GM10248 (cell line): ENCODE results near the gene DGKD.
A peak's percentile ranks its signal among the peaks of the same experiment; 100 is the strongest.

Experiments
- CTCF ChIA-PET: fragments of 300-600 bp; sonication (Branson Sonifier 250); formaldehyde crosslinking; extraction: SDS; loops from one replicate; lab custom pipeline; 2021; ENCODE audit warnings: antibody characterized with exemption; lab: Yijun Ruan, JAX
- POLR2A ChIA-PET: fragments of 350-650 bp; sonication (Branson Sonifier 250); formaldehyde crosslinking; extraction: SDS; loops from one replicate; lab custom pipeline; 2020; ENCODE audit warnings: antibody characterized with exemption; lab: Yijun Ruan, JAX
- DNase-seq: peaks from one replicate; pipeline ENCODE4 v3.0.0; 2012; ENCODE audit errors: extremely low spot score
- TF ChIP-seq, protein P1 (sequence below): IDR thresholded peaks from 2 replicates; pipeline ENCODE4 v1.5.1; 2012; ENCODE audit warnings: mild to moderate bottlenecking, low read depth; ENCODE audit errors: extremely low read depth, missing control alignments, control extremely low read depth

Gene DGKD

DNA sequence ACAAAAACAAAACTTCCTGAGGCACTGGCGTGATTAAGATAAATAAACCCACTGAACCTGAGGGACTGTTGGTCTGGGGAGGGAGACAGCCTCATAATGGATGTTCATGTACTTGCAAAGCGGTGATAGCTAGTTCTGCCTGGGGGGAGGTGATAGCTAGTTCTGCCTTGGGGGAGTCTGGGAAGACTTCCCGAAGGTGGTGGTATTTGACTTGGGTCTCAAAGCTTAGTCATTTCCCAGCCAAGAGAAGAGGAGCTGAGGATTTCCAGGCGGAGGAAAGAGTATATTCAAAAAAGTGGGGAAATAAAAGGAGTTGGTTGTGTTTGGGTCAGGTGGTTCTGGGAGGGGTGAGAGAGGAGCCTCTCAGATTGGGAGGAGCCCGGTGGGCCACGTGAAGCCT, 24.7 kb downstream of the DGKD start:
- TF ChIP-seq, protein P1, sequence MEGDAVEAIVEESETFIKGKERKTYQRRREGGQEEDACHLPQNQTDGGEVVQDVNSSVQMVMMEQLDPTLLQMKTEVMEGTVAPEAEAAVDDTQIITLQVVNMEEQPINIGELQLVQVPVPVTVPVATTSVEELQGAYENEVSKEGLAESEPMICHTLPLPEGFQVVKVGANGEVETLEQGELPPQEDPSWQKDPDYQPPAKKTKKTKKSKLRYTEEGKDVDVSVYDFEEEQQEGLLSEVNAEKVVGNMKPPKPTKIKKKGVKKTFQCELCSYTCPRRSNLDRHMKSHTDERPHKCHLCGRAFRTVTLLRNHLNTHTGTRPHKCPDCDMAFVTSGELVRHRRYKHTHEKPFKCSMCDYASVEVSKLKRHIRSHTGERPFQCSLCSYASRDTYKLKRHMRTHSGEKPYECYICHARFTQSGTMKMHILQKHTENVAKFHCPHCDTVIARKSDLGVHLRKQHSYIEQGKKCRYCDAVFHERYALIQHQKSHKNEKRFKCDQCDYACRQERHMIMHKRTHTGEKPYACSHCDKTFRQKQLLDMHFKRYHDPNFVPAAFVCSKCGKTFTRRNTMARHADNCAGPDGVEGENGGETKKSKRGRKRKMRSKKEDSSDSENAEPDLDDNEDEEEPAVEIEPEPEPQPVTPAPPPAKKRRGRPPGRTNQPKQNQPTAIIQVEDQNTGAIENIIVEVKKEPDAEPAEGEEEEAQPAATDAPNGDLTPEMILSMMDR, result no peak
- ChIA-PET POLR2A (no interaction called here), CTCF (interaction anchor here (0.7 to 3.8 kb wide), 5 partner anchors 9 to 25 kb away, joined by 3 to 21 read pairs (median 4); partner anchors contain the start of gene DGKD)
- DNase-seq, result no peak

DNA sequence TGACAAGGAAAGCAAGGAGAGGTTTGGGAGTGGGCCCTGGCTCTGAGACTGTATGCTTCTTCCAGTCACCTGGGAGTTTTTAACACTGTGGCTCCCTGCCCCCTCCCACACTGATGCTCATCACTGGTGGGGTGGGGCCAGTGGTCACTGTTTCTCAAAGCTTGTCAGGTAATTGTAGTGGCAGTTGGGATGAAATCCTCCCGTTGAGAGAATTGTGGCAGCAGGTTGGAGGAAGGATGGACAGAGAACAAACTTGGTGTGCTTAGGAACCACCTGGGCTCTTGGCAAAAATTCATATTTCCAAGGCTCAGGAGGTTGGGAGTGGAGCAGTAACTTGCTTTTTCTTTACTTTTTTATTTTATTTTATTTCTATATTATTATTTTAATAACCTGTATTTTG, 25.1 kb downstream of the DGKD start:
- CTCF ChIA-PET, result interaction anchor here (0.7 to 3.8 kb wide), 4 partner anchors 10 to 26 kb away, joined by 3 to 21 read pairs (median 4); partner anchors contain the start of gene DGKD
- TF ChIP-seq, protein P1, result no peak
- POLR2A ChIA-PET, result no interaction called here
- no peak for DNase-seq

DNA sequence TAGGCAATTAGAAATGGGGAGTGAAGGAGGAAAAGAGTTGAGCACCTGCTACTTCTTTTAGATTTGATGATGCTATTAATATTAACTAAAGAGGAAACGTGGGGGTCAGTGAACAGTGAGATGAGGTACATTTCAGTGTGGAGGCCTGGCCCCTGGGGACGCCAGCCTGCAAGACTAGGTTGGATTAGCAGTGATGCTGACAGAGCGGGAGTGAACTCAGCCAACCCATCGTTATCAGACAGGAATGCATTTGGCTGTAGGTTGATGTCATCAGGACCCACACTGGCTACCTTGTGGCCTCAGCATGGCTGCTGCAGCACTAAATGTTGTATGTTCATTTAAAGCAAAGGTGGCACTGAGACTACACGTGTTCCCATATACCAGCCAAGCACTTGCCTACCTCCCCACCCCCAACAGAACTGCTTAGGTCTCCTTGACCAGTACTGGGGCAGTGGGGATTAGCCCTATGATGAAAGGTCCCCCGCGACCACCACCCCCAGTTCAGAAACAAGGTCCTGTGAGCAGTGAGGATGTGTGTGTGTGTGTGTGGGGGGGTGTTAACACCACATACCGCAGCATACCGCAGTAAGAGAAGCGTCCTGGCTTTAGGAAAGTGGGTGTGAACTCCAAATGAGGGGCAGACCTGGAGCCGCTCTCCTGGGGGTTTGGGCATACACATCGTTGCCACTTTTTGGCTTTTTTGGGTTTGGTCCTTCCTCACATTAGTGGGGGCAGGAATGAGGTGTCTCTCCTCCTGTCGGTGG, 26.0 kb downstream of the DGKD start:
- ChIA-PET CTCF (interaction anchor here (3.8 kb wide), 1 partner anchor 23 kb away, joined by 21 read pairs; no protein-coding TSS in a partner anchor), POLR2A (no interaction called here)
- TF ChIP-seq, protein P1, result no peak
- no peak for DNase-seq

DNA sequence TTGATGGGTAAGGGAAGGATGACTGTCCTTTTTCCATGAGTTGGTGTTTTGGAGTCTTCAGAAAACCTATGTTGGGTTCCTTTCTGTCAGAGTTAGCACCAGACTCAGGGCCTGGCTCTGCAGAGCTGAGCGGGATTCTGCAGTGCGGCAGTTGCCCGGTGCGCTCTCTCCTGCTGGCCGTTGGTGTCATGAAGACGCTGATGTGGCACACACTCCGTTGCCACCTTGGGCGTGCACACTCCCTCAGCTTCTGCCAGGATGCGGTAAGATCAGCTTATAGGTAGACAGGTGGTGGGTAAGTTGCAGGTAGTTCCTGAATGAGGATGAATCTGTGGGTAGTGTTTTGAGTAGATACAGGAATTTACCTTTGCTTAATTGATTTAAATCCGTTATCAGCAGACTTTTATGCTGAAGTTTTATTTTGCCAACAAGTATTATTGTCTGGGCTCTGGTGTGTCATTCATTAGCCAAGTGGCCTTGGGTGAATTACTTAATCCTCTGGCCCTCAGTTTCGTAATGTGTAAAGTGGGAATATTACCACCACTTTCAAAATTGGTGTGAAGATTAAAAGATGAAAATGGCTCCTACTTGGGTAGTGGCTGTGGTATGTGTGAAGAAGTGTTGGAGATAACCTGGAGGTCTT, 26.8 kb downstream of the DGKD start:
- TF ChIP-seq, protein P1, result no peak
- DNase-seq, result no peak
- ChIA-PET POLR2A (interaction anchor here (0.7 kb wide), 1 partner anchor 26 kb away, joined by 3 read pairs; no protein-coding TSS in a partner anchor), CTCF (interaction anchor here (1.3 to 1.5 kb wide), 2 partner anchors 9 to 45 kb away, joined by 3 to 5 read pairs; no protein-coding TSS in a partner anchor)

DNA sequence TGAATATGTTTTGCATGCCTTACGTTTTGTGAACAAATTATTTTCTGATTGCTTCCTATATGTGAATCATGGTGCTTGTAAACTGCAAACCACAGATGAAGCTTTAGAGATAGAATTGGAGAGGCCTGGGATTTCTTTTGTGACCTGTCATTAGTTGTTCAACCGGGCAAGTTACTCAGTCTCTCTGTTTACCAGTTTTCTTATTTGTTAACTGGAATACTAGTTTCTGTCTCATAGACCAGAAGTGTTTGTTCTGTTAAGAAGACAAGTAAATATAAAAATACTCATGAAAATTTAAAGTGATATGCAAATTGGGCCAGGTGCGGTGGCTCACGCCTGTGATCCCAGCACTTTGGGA, 27.3 kb downstream of the DGKD start:
- ChIA-PET CTCF (interaction anchor here (1.3 to 1.5 kb wide), 2 partner anchors 9 to 45 kb away, joined by 3 to 5 read pairs; no protein-coding TSS in a partner anchor), POLR2A (no interaction called here)
- TF ChIP-seq, protein P1, result no peak
- DNase-seq, result no peak

DNA sequence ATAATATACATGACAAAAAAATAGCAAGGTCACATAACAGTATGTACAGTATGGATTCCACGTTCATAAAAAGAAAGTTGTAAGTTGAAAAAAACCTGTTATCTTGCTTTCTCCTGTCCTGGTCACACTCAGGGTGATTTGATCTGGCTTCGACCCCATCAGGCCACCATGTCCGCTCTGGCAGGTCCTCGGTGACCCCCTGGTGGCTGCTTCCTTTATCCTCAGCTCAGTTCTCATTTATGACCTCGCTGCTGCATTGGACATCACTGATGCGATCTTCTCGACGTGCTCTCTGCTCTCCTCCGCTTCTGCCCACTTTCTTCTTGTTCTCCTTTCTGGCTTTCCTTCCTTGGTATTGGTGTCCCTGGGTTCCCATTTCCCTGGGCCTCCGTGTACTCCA, 29.7 kb downstream of the DGKD start:
- POLR2A ChIA-PET, result no interaction called here
- CTCF ChIA-PET, result interaction anchor here (0.9 to 2.7 kb wide), 13 partner anchors 10 to 77 kb away, joined by 3 to 13 read pairs (median 6); partner anchors contain the start of genes DGKD and SAG
- DNase-seq, result no peak
- TF ChIP-seq, protein P1, result peak; percentile 25
